ENCODE results near the gene NRARP.

Gene NRARP

DNA sequence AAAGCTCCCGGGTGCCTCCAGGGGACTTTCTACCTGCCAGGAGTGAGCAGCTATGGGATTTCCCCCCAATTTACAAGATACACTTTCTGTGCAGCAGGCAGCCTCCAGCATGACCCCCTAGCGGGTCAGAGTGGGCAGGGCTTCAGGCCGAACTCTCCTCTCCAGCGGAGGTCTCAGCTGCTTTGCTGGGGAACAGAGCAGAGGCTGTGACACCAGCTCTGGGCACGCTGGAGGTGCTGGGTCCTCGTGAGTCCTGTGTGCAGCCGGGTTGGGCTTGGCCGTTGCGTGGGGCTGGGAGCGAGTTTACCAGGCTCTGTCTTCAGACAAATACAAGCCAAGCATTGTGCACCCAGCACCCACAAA is 2.9 kb downstream of the NRARP start:
- H3K4me3 ChIP-seq (ENCODE audit: low read depth, low read length), result no peak overlapping the region
- no peak for TF ChIP-seq CTCF (IDR thresholded peaks at IDR 0.05; ENCODE audit: low read depth, low read length)

DNA sequence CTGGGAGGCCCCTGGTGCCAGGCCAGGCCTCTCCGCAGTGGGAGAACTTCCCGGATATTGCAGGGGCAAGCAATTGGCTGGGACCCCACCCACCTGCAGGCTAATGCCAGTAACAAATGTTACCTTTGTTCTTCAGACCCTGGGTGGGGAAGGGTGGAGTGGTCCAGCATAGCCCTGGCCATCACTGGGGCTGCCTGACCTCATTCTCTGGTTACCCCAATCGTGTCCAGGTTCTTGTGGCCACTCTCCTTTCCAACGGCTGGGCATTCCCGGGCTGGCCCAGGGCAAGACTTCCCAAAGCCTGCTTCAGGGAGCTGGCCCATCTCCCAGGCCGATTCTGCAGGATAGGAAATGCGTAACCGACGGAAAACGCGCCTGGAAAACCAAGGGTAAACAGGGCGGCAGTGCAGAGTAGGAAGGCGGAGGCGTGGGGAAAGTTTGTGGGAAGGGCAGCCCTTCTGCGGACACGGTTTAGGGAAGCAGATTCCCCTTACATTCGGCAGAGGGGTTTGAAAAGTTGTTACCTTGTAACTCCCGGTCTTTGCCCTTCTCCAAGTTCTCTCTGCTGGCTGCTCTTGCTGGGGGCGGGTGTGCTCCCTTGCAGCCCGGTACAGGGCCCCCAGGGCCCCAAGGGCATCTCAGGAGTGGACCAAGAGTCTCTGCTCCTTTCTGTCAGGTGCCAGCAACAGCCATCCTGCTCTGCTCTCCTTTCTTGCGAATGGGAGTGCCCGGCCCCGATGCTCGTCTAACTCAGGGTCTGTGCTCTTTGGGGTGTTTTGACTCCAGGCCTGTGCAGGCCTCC is 3.5 kb downstream of the NRARP start:
- no peak overlapping the region for H3K4me3 ChIP-seq (ENCODE audit: low read depth, low read length)
- no peak for TF ChIP-seq CTCF (IDR thresholded peaks at IDR 0.05; ENCODE audit: low read depth, low read length)

DNA sequence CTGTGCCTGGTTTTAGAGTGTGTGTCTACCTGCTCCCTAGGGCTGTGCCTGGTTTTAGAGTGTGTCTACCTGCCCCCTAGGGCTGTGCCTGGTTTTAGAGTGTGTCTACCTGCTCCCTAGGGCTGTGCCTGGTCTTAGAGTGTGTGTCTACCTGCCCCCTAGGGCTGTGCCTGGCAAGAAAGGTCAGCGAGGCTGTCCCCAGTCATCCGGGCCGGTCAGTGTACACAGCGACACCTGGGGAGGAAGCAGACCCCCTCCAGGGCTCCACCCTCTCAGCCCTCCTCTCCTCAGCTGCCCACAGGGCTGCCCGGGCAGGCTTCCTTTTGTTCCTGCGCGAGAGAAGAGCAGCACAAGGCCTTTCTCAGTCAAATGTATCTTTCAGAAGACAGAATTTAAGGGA is 4.1 kb downstream of the NRARP start:
- no peak for TF ChIP-seq CTCF (IDR thresholded peaks at IDR 0.05; ENCODE audit: low read depth, low read length)
- no peak overlapping the region for H3K4me3 ChIP-seq (ENCODE audit: low read depth, low read length)

GRCh38 chr9:137296670-137297664 is 5.1 kb downstream of the NRARP start:
- TF ChIP-seq CTCF (IDR thresholded peaks at IDR 0.05; ENCODE audit: low read depth, low read length), result no peak
- no peak overlapping the region for H3K4me3 ChIP-seq (ENCODE audit: low read depth, low read length)

- TF ChIP-seq CTCF (IDR thresholded peaks at IDR 0.05; ENCODE audit: low read depth, low read length), result no peak
Observed at GRCh38 chr9:137295849-137296669, 6.0 kb downstream of the NRARP start.

DNA sequence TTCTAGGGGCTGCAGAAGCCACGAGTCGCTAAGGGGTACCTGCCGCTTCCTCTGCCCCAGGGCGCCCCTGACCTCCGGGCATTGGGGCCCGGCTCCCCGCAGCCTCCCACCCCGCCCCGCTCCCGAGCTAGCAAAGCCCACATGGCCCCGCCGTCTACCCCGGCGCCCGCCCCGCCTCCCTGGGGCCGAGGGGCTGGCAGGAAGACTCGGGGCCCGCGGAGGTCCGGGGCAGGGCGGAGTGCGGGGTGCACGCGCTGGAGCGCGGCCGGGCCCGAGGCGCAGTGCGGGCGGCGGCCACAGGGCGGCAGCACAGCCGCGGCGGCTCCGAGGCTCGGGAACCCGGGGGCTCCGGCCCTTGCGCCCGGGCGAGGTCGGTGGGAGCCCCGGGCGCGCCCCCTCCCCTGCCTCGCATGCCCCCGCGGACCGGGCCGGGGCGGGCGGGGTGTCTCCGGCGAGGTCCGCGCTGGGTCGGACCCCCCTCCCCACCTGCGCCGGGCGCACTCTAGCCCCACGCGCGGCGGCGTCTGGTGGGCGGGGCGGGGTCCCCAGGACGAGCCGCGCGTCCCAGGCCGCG is 6.7 kb downstream of the NRARP start:
- H3K4me3 ChIP-seq (ENCODE audit: low read depth, low read length), result no peak overlapping the region
- TF ChIP-seq CTCF (IDR thresholded peaks at IDR 0.05; ENCODE audit: low read depth, low read length), result no peak

More at GRCh38 chr9:137295849-137296669, 6.0 kb downstream of the NRARP start:
- no peak overlapping the region for H3K4me3 ChIP-seq (ENCODE audit: low read depth, low read length)
